ENCODE measurements around the gene PTCH1. TPM values are rescaled to one million over a fixed set of nuclear protein-coding genes. Genes with fewer than 3 reads are reported as not detected.

Gene PTCH1
- total RNA-seq, 1 donor from 2014 or later, result 33.3 TPM

- Histone ChIP-seq H3K9me3 (no peaks in the 10 kb centered on the region), H3K4me1 (peaks cover 9% of the 10 kb centered on the region), H3K36me3 (peaks cover 84% of the 10 kb centered on the region), H3K4me3 (no peak overlapping the region), H3K27ac (no peak overlapping the region), H3K27me3 (ENCODE audit: low read depth) (no peaks in the 10 kb centered on the region)
- no peak for DNase-seq
- ATAC-seq, result no peak
- intact Hi-C loops (cut with DNase I), result no loop called here
- TF ChIP-seq, protein P1, sequence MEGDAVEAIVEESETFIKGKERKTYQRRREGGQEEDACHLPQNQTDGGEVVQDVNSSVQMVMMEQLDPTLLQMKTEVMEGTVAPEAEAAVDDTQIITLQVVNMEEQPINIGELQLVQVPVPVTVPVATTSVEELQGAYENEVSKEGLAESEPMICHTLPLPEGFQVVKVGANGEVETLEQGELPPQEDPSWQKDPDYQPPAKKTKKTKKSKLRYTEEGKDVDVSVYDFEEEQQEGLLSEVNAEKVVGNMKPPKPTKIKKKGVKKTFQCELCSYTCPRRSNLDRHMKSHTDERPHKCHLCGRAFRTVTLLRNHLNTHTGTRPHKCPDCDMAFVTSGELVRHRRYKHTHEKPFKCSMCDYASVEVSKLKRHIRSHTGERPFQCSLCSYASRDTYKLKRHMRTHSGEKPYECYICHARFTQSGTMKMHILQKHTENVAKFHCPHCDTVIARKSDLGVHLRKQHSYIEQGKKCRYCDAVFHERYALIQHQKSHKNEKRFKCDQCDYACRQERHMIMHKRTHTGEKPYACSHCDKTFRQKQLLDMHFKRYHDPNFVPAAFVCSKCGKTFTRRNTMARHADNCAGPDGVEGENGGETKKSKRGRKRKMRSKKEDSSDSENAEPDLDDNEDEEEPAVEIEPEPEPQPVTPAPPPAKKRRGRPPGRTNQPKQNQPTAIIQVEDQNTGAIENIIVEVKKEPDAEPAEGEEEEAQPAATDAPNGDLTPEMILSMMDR (IDR thresholded peaks at IDR 0.05), result no peak
These were observed 59.0 kb downstream of the PTCH1 start for GRCh38 chr9:95457769-95458168.

- TF ChIP-seq, protein P1 (IDR thresholded peaks at IDR 0.05), result no peak
- intact Hi-C loops (cut with DNase I), result no loop called here
- peaks cover 95% of the 10 kb centered on the region for H3K36me3 ChIP-seq
- H3K27me3 ChIP-seq (ENCODE audit: low read depth), result no peaks in the 10 kb centered on the region
- DNase-seq (no peak), ATAC-seq (no peak)
- H3K4me3 ChIP-seq, result no peak overlapping the region
- H3K9me3 ChIP-seq, result no peaks in the 10 kb centered on the region
- no peak overlapping the region for H3K27ac ChIP-seq
- no peaks in the 10 kb centered on the region for H3K4me1 ChIP-seq
These were observed 61.1 kb downstream of the PTCH1 start for GRCh38 chr9:95455714-95456113.

- TF ChIP-seq, protein P1 (IDR thresholded peaks at IDR 0.05), result no peak
- Histone ChIP-seq H3K4me3 (no peak overlapping the region), H3K27me3 (ENCODE audit: low read depth) (no peaks in the 10 kb centered on the region), H3K27ac (no peak overlapping the region), H3K4me1 (no peaks in the 10 kb centered on the region), H3K36me3 (peaks cover 97% of the 10 kb centered on the region), H3K9me3 (no peaks in the 10 kb centered on the region)
- ATAC-seq (no peak), DNase-seq (no peak)
- intact Hi-C loops (cut with DNase I), result no loop called here
These were observed 64.6 kb downstream of the PTCH1 start for GRCh38 chr9:95452176-95452575.

GRCh38 chr9:95451065-95451426 is 65.7 kb downstream of the PTCH1 start:
- Histone ChIP-seq H3K4me3 (no peak overlapping the region), H3K4me1 (no peaks in the 10 kb centered on the region), H3K9me3 (no peaks in the 10 kb centered on the region), H3K27me3 (ENCODE audit: low read depth) (no peaks in the 10 kb centered on the region), H3K36me3 (peaks cover 97% of the 10 kb centered on the region), H3K27ac (no peak overlapping the region)
- intact Hi-C loops (cut with DNase I), result no loop called here
- TF ChIP-seq, protein P1 (IDR thresholded peaks at IDR 0.05), result no peak
- DNase-seq (no peak), ATAC-seq (no peak)

GRCh38 chr9:95450171-95451064 is 66.4 kb downstream of the PTCH1 start:
- no peak overlapping the region for H3K4me3 ChIP-seq
- DNase-seq, result no peak

More at GRCh38 chr9:95450171-95451064, 66.4 kb downstream of the PTCH1 start:
- TF ChIP-seq, protein P1 (IDR thresholded peaks at IDR 0.05), result no peak
- no peak for ATAC-seq
- no peaks in the 10 kb centered on the region for H3K4me1 ChIP-seq
- no peak overlapping the region for H3K27ac ChIP-seq
- intact Hi-C loops (cut with DNase I), result no loop called here
- H3K27me3 ChIP-seq (ENCODE audit: low read depth), result no peaks in the 10 kb centered on the region
- no peaks in the 10 kb centered on the region for H3K9me3 ChIP-seq
- H3K36me3 ChIP-seq, result peaks cover 97% of the 10 kb centered on the region
